H4 (cell line): ENCODE measurements around the gene ADORA2A. TPM values are rescaled to one million over a fixed set of nuclear protein-coding genes. Genes with fewer than 3 reads are reported as not detected.

Source experiments
- DNase-seq: peaks from one replicate; pipeline ENCODE4 v3.0.0-alpha.2; 2015; ENCODE audit warnings: low spot score
- total RNA-seq: library from RNA; depleted of rRNA; stranded (reverse); fragments of >200 nt; shearing (Covaris generic); gene quantifications from 2 replicates; pipeline ENCODE4 v1.2.3, GENCODE V29; 2014

Gene ADORA2A
- total RNA-seq, 1 experiment from 2014 or later, result 1.0 TPM

DNA sequence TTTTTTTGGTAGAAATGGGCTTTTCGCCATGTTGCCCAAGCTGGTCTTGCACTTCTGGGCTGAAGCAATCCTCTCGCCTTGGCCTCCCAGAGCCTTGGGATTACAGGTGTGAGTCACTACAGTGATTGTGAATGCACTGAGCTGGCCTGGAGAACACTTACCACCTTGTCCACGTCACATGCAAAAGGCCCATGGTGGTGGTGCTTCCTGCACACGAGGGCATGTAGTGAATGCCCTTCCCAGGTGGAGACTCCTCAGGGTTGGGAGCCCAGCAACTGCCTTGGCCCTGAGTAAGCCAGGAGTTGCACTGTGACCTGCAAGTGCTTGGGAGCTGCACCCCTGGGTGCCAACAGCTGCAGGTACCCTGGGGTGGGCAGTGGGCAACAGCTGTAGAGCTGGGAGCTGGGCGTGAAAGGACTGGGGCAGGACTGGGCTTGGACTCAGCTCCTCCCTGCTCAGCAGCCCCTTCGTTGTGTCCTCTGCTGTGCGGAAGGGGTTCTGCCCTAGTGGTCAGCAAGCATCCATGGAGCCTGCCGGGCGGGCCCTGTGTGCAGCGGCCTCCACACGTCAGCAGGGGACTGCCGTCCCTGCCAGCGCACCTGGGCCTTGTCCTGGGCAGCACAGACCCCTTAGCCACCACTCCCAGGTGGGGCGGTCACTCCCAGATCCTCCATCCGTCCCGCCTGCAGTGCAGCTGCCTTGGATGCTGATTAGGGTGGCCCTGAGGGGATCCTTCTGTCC is 9.3 kb upstream of the ADORA2A start:
- DNase-seq, result no peak

DNA sequence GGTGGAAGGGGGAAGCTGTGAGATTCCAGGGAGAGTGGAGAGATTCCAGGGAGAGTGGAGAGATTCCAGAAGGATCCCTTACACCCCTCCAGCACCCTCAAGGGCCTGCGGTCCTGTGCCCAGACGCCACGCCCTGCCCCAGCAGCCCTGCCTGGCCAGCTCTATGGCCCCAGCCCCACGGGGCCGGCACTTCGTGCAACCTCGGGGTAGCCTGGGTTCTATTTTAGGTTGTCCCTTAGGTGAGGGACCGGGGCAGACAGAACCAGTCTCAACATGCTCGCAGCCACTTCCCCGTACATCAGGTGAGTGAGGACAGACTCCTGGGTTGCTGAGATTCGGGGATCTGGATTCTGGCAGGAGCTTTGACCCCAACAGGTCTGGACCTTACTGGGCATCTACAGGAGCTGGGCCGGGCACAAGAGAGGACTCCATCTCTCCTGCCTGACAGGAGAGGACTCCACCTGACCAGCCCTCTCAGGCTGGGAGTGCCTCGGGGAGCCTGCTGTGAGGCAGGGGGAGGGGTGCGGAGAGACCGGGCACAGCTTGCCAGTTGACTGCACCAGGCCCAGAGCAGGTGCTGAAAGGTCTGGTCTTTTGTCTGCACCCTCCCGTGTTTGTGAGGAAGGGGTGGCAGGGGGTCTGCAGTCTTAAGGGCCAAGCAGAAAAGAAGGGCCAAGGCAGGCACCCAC is 8.5 kb upstream of the ADORA2A start:
- DNase-seq, result no peak

GRCh38 chr22:24419475-24419850 is 7.9 kb upstream of the ADORA2A start:
- no peak for DNase-seq

DNA sequence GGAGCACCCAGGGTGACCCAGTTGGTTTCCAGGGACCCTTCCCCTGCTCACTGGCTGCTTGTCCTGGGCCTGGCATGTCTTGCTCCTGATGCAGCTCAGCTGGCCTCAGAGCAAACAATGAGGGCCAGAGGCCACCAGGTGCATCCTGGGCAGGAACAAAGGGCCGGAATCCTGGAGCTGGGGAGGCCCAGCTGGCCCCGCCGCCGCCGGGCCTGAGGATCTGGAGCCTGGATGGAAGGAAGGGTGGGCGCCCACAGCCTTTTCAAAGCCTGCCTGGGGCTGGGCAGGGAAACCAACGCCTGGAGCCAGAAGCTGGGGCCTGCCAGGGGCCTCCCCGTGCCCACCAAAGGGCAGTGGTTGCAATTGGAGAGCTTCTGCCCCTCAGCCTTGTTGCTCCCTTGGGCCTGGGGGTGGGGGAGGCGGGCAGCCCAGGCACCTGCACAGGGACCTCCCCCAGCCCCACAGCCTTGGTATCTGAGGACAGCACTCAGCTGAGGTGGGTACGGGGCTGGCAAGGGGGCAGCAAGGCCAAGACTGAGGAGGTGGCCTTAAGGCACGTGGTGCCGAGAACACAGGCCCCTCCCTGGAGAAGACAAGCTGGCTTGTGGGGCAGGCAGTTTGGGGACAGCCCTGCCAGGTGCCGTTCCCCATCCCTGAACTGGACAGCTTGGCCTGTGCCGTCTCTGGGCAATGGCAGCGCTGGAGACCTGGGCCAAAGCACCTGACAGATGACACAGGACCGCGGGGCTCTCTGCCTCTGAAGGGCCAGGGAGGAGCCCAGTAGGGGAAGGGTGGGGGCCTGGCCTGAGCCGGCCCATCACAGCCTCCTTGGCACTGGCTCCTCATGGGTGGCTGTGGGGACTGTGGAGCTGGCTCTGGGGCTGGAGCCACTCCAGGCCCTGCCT is 7.1 kb upstream of the ADORA2A start:
- DNase-seq, result no peak

- no peak for DNase-seq
Measured at GRCh38 chr22:24420977-24421343, 6.4 kb upstream of the ADORA2A start.

DNA sequence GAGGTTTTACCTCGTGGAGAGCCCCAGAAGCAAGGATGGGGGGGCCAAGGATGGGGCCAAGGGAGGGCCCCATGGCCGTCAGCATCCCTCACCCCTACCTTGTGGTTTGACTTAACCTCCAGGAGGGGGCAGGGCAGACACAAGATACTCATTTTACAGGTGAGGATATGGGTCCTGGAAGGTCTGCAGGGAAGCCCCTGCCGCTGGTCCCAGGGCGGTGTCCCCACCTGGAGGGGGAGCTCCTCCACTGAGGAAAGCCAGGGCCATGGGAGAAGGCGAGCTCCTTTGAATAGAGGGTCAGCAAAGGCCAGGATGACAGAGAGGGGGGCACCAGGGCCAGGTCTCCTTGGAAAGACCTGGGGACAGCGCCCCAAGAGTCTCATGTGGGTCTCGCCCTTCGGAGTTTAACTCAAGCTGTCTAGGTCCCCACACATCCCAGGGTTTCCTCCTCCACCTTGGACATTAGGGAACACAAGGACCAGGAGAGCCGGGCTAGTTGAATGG is 5.9 kb upstream of the ADORA2A start:
- DNase-seq, result no peak

DNA sequence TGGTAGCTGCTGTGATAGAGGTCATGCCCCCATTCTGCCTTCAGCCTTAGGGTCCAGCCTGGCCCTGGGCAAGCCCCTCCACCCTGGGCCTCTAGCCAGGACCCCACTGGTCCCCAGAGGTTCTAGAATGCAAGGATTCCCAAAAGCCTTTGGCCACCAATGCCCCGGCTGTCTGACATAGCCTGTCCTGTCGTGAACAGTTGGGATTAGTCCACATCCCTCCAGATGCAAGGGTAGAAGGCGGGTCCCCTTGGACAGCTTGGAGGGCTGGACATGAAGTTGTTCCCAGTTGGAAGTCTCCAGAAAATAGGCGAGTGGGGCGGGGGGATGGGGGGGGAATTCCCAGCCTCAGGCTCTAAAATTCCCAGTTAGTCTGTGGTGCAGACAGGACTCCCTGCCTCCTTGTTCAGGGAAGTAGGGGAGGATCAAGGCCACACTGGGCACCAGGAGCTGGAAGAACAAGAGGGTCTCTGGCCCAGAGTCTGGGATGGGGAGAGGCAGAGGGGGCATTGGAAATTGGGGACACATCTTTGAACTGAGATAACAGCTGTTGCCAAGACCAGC is 5.2 kb upstream of the ADORA2A start:
- no peak for DNase-seq

DNA sequence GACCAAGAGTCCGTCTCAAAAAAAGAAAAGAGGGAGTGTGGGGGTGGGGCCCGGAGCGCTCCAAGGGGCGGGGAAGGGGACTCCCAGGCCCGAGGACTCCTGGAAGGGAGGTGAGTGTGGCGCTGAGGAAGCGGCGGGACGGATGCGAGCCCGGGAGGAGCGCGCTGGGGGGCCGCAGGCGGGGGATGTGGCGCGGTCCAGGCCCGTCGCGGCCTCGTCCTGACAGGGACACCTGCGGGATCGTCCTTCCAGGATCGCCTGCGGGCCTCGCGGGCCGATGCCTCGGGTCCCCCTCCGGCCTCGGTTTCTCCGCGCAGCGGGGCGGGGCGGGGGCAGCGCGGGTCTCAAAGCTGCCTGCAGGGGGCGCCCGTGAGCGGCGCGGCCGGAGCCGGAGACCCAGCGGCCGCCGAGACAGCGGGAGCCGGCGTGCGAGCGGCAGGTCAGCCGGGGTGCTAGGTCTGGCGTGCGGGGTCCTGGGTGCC is 3.8 kb upstream of the ADORA2A start:
- DNase-seq, result no peak

GRCh38 chr22:24424001-24424900 is 3.1 kb upstream of the ADORA2A start:
- no peak for DNase-seq

DNA sequence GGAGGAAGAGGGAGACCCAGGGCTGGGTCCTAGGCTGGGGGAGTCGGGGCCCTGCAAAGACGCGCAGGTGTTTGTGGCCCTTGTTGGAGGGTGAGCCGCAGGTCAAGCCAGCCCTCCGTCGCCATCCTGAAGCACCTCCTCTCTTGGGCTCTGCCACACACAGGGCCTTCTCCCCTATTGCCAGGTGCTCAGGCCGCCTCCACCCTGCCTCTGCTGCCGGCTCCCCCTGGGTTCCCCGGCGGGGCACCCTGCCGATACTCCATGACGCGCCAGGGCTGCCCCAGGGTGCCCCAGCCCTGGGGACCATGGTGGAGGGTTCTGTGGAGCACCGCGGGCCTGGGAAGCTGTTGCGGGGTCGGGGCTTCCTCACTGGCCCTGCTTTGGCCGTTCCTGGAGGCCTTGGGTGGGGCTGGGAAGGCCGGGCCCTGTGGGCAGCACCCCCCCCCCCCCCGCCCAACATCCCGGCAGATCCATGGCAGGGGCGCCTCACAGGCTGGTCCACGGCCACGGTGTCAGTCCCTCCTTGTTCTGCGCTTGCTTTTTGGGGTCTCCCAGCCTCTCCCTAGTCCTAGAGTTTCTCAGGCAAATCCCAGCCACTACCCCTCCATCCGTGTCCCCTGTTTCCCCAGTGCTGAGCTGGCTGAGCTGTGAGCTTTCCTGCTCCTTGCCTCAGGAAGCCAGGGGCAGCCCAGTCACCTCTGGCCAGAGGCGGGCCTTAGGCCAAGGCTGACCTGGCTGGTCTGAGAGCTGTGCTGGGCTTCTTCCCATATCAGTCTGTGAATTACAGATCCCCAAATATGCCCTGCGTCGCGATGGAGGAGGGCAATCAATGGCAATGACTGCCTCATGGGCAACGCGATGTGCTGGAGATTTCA is 2.3 kb upstream of the ADORA2A start:
- DNase-seq, result no peak

- DNase-seq, result no peak
Measured at GRCh38 chr22:24426436-24426835, 963 bp upstream of the ADORA2A start.

DNA sequence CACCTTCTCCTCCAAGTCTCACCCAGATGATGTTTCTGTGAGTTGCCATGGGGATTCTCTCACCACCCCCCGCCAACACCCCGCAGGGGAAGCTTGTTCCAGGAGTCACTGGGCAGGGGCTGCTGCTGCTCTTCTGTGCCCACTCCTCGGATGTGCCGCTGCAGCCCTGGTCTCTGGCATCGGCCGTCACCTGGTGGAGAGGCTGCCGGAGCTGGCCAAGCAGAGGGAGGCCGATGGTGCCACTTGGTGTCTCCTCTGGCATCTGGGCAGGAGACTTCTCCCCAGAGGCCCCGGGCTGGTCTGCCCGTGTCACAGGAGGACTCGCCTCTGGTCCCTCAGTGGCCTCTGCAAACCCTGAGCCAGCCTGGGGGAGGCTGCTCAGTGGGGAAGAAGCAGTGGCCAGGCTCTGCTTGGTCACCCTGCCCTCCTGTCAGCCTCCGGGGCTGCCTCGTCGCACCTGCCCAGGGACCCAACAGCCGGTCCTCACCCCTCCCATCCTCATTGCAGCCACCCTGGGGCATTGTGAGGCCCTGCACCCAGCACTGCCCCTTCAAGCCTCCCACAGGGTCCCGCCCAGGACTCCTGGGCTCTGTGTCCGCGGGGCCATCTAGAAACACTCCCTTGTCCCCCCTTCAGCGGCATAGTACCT is 424 bp upstream of the ADORA2A start:
- no peak for DNase-seq

DNA sequence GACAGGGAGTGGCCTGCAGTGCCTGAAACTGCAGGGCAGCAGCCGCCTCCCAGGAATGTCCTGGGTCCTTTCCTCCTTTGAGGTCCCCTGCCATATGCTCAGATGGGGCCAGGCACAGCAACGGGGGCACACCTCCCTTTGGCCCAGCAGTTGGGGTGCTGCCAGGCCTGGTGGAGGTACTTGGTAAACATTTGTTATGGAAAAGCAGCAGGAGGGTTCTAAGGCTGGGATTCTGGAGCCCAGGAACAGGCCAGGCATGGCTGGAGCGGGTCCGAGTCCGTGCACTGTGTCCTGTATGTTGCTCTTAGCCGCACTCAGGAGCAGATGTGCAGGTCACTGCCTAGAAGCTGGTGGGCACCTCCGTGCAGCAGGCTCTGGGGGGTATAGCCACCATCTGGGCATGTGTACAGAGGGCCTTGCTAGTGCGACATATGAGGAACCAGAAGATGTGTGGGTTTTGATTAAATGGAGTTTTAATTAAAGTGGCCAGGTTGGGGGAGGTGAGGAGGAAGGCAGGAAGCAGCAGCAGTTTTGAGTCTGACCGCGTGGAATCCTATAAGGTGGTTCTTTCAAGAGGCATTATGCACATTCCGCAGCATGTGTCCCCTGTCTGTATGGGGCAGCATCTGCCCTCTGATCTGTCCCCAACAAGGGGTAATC is 1.5 kb downstream of the ADORA2A start:
- DNase-seq, result no peak

GRCh38 chr22:24429411-24430365 is 2.3 kb downstream of the ADORA2A start:
- no peak for DNase-seq

DNA sequence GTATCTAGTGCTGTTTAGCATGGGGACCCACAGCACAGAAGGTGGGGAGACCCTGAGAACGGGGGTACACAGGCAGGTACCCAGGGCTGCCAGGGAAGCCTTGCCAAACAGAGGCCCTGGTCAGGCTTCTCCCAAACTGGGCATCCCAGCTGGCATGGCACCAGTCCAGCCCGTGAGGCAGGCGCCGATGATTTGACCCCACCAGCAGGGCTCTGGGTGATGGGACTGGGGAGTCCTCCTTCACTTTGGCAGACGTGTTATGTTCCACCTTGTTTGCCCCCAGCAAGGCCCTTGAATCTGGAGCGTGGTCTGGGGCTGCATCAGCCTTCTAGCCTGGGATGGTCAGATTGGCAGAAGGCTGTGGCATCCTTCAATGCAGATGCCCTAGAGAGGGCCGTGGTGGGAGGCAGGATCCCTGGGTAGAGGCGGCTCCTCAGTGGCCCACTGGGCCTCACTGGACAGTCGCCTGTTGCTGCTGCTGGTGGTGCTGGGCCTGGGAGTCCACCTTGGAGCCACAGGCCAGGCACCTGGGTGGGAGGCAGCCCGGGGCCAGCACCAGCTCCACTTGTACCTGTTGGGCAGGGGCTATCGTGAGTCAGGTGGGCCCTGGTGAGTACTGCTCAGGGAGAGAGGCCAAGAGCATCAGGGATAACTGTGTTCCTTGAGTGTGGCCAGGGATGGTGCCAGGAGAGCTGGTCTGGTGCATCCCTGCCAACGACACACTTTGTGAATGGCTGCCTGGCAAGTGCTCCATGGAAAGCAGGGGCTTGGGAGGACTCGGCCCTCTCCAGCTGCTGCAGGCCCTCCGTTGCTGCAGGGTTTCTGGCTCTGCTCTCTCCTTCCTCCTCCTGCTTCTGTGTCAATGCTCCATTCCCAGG is 3.3 kb downstream of the ADORA2A start:
- no peak for DNase-seq

DNA sequence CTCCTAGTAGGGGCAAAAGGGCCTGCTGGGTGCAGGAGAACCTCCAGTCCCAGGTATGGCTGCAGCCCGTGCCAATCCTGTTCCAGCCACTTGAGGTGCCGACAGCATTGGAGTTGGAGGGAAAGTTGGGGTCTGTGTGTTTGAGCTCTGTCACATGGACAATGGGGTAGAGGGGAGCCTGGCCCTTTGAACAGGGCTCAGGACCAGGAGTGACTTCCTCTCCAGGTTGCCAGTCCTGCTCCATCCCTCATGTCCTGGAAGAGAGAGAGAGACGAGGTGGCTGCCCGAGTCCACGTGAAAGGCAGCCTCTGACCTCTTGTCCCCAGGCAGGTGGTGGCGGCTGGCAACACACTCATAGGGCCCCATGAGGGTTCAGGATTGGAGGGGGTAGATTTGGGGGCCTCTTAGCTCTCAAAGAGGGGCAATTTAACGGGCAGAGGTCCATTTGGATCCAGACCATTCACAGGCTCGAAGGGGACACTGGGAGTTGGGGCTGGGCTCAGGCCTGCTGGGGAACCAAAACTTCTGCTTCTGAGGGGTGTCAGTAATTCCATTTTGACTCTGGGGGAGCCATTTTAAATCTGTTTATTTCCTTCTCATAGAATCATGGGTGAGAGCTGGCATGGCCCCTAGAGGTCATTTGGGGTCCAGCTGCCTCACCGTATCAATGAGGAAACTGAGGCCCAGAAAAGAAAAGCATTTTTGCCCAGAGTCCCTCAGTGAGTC is 4.1 kb downstream of the ADORA2A start:
- DNase-seq, result no peak
